ENCODE data around the gene GHRL.
"Not testable (repeated sequence)": the region's sequence is repeated elsewhere in the genome, so short reads cannot be mapped to it uniquely, and the experiment has no call there.

GHRL gene

GRCh38 chr3:10300087-10300486 lies 7.3 kb upstream of the GHRL start:
- Histone ChIP-seq H3K27me3 (ENCODE audit: insufficient read depth, low read length) (no peaks in the 10 kb centered on the region), H3K4me1 (ENCODE audit: control insufficient read depth, insufficient read depth, low read length, unreplicated experiment) (no peaks in the 10 kb centered on the region), H3K27ac (ENCODE audit: low read depth, low read length) (no peak overlapping the region), H3K36me3 (ENCODE audit: insufficient read depth, low read length) (peaks cover 39% of the 10 kb centered on the region; the same call in 1 of the 2 replicates), H3K4me3 (ENCODE audit: low read depth, low read length) (no peak overlapping the region), H2AFZ (ENCODE audit: low read length, unreplicated experiment) (no peak overlapping the region), H3K79me2 (ENCODE audit: control insufficient read depth, insufficient read depth, low read length, unreplicated experiment) (no peaks in the 10 kb centered on the region)

- H3K79me2 ChIP-seq (ENCODE audit: control insufficient read depth, insufficient read depth, low read length, unreplicated experiment), result no peaks in the 10 kb centered on the region
- H3K27me3 ChIP-seq (ENCODE audit: insufficient read depth, low read length), result no peaks in the 10 kb centered on the region
- no peak overlapping the region for H3K4me3 ChIP-seq (ENCODE audit: low read depth, low read length)
- H2AFZ ChIP-seq (ENCODE audit: low read length, unreplicated experiment), result no peak overlapping the region
- 0 out of 2 replicates have a peak overlapping the region, but pooled peaks have one; percentile 2 for H3K27ac ChIP-seq (ENCODE audit: low read depth, low read length)
- H3K4me1 ChIP-seq (ENCODE audit: control insufficient read depth, insufficient read depth, low read length, unreplicated experiment), result no peaks in the 10 kb centered on the region
- H3K36me3 ChIP-seq (ENCODE audit: insufficient read depth, low read length), result peaks cover 35% of the 10 kb centered on the region; the same call in 1 of the 2 replicates
Observed at GRCh38 chr3:10299679-10300078, 6.9 kb upstream of the GHRL start.

- H3K36me3 ChIP-seq (ENCODE audit: insufficient read depth, low read length), result peaks cover 30% of the 10 kb centered on the region; the same call in 1 of the 2 replicates
Observed at GRCh38 chr3:10299175-10299574, 6.4 kb upstream of the GHRL start.

GRCh38 chr3:10298064-10298463 lies 5.3 kb upstream of the GHRL start:
- peaks cover 19% of the 10 kb centered on the region; the same call in 1 of the 2 replicates for H3K36me3 ChIP-seq (ENCODE audit: insufficient read depth, low read length)
- not testable (repeated sequence) for H2AFZ ChIP-seq (ENCODE audit: low read length, unreplicated experiment); H3K27ac ChIP-seq (ENCODE audit: low read depth, low read length); H3K27me3 ChIP-seq (ENCODE audit: insufficient read depth, low read length); H3K79me2 ChIP-seq (ENCODE audit: control insufficient read depth, insufficient read depth, low read length, unreplicated experiment); H3K4me3 ChIP-seq (ENCODE audit: low read depth, low read length); H3K4me1 ChIP-seq (ENCODE audit: control insufficient read depth, insufficient read depth, low read length, unreplicated experiment)

More at GRCh38 chr3:10299175-10299574, 6.4 kb upstream of the GHRL start:
- Histone ChIP-seq H3K27ac (ENCODE audit: low read depth, low read length) (0 out of 2 replicates have a peak overlapping the region, but pooled peaks have one; percentile 2), H2AFZ (ENCODE audit: low read length, unreplicated experiment) (no peak overlapping the region), H3K79me2 (ENCODE audit: control insufficient read depth, insufficient read depth, low read length, unreplicated experiment) (no peaks in the 10 kb centered on the region), H3K27me3 (ENCODE audit: insufficient read depth, low read length) (no peaks in the 10 kb centered on the region), H3K4me1 (ENCODE audit: control insufficient read depth, insufficient read depth, low read length, unreplicated experiment) (no peaks in the 10 kb centered on the region), H3K4me3 (ENCODE audit: low read depth, low read length) (no peak overlapping the region)

- Histone ChIP-seq H3K36me3 (ENCODE audit: insufficient read depth, low read length) (peaks cover 12% of the 10 kb centered on the region), H3K27me3 (ENCODE audit: insufficient read depth, low read length) (no peaks in the 10 kb centered on the region), H2AFZ (ENCODE audit: low read length, unreplicated experiment) (no peak overlapping the region), H3K4me1 (ENCODE audit: control insufficient read depth, insufficient read depth, low read length, unreplicated experiment) (peaks cover 13% of the 10 kb centered on the region), H3K27ac (ENCODE audit: low read depth, low read length) (no peak overlapping the region), H3K79me2 (ENCODE audit: control insufficient read depth, insufficient read depth, low read length, unreplicated experiment) (no peaks in the 10 kb centered on the region), H3K4me3 (ENCODE audit: low read depth, low read length) (no peak overlapping the region)
Observed at GRCh38 chr3:10294030-10294586, 1.4 kb upstream of the GHRL start.

GRCh38 chr3:10291641-10292040 lies 1.1 kb downstream of the GHRL start:
- Histone ChIP-seq H3K79me2 (ENCODE audit: control insufficient read depth, insufficient read depth, low read length, unreplicated experiment) (no peaks in the 10 kb centered on the region), H2AFZ (ENCODE audit: low read length, unreplicated experiment) (no peak overlapping the region), H3K27ac (ENCODE audit: low read depth, low read length) (no peak overlapping the region), H3K27me3 (ENCODE audit: insufficient read depth, low read length) (no peaks in the 10 kb centered on the region), H3K4me3 (ENCODE audit: low read depth, low read length) (no peak overlapping the region), H3K4me1 (ENCODE audit: control insufficient read depth, insufficient read depth, low read length, unreplicated experiment) (peaks cover 21% of the 10 kb centered on the region), H3K36me3 (ENCODE audit: insufficient read depth, low read length) (peaks cover 12% of the 10 kb centered on the region; the same call in 1 of the 2 replicates)

- Histone ChIP-seq H3K79me2 (ENCODE audit: control insufficient read depth, insufficient read depth, low read length, unreplicated experiment) (no peaks in the 10 kb centered on the region), H3K4me3 (ENCODE audit: low read depth, low read length) (no peak overlapping the region), H3K27ac (ENCODE audit: low read depth, low read length) (no peak overlapping the region), H2AFZ (ENCODE audit: low read length, unreplicated experiment) (no peak overlapping the region), H3K36me3 (ENCODE audit: insufficient read depth, low read length) (peaks cover 15% of the 10 kb centered on the region; the same call in 1 of the 2 replicates), H3K27me3 (ENCODE audit: insufficient read depth, low read length) (no peaks in the 10 kb centered on the region), H3K4me1 (ENCODE audit: control insufficient read depth, insufficient read depth, low read length, unreplicated experiment) (peaks cover 23% of the 10 kb centered on the region)
Observed at GRCh38 chr3:10290481-10291176, 2.1 kb downstream of the GHRL start.

- Histone ChIP-seq H3K27ac (ENCODE audit: low read depth, low read length) (no peak overlapping the region), H3K27me3 (ENCODE audit: insufficient read depth, low read length) (no peaks in the 10 kb centered on the region)
Observed at GRCh38 chr3:10289787-10290355, 2.9 kb downstream of the GHRL start.

GRCh38 chr3:10289077-10289476 lies 3.7 kb downstream of the GHRL start:
- no peak overlapping the region for H3K27ac ChIP-seq (ENCODE audit: low read depth, low read length)
- H3K4me3 ChIP-seq (ENCODE audit: low read depth, low read length), result no peak overlapping the region
- H3K27me3 ChIP-seq (ENCODE audit: insufficient read depth, low read length), result no peaks in the 10 kb centered on the region
- no peak overlapping the region for H2AFZ ChIP-seq (ENCODE audit: low read length, unreplicated experiment)
- H3K79me2 ChIP-seq (ENCODE audit: control insufficient read depth, insufficient read depth, low read length, unreplicated experiment), result no peaks in the 10 kb centered on the region
- peaks cover 23% of the 10 kb centered on the region for H3K4me1 ChIP-seq (ENCODE audit: control insufficient read depth, insufficient read depth, low read length, unreplicated experiment)
- peaks cover 15% of the 10 kb centered on the region; the same call in 1 of the 2 replicates for H3K36me3 ChIP-seq (ENCODE audit: insufficient read depth, low read length)

More at GRCh38 chr3:10289787-10290355, 2.9 kb downstream of the GHRL start:
- Histone ChIP-seq H3K79me2 (ENCODE audit: control insufficient read depth, insufficient read depth, low read length, unreplicated experiment) (no peaks in the 10 kb centered on the region), H3K4me1 (ENCODE audit: control insufficient read depth, insufficient read depth, low read length, unreplicated experiment) (peaks cover 23% of the 10 kb centered on the region), H3K4me3 (ENCODE audit: low read depth, low read length) (no peak overlapping the region), H3K36me3 (ENCODE audit: insufficient read depth, low read length) (peaks cover 15% of the 10 kb centered on the region; the same call in 1 of the 2 replicates), H2AFZ (ENCODE audit: low read length, unreplicated experiment) (no peak overlapping the region)

GRCh38 chr3:10288575-10288960 lies 4.2 kb downstream of the GHRL start:
- H3K4me3 ChIP-seq (ENCODE audit: low read depth, low read length), result no peak overlapping the region
- H3K79me2 ChIP-seq (ENCODE audit: control insufficient read depth, insufficient read depth, low read length, unreplicated experiment), result no peaks in the 10 kb centered on the region
- H3K27me3 ChIP-seq (ENCODE audit: insufficient read depth, low read length), result no peaks in the 10 kb centered on the region
- peaks cover 17% of the 10 kb centered on the region; the same call in 1 of the 2 replicates for H3K36me3 ChIP-seq (ENCODE audit: insufficient read depth, low read length)
- no peak overlapping the region for H3K27ac ChIP-seq (ENCODE audit: low read depth, low read length)
- no peak overlapping the region for H2AFZ ChIP-seq (ENCODE audit: low read length, unreplicated experiment)
- H3K4me1 ChIP-seq (ENCODE audit: control insufficient read depth, insufficient read depth, low read length, unreplicated experiment), result peaks cover 23% of the 10 kb centered on the region
